ENCODE results near the gene SORBS2. TPM values are rescaled to one million over a fixed set of nuclear protein-coding genes. Genes with fewer than 3 reads are reported as not detected.

SORBS2 gene
- total RNA-seq, 2 experiments from 2014 or later = not detected

DNA sequence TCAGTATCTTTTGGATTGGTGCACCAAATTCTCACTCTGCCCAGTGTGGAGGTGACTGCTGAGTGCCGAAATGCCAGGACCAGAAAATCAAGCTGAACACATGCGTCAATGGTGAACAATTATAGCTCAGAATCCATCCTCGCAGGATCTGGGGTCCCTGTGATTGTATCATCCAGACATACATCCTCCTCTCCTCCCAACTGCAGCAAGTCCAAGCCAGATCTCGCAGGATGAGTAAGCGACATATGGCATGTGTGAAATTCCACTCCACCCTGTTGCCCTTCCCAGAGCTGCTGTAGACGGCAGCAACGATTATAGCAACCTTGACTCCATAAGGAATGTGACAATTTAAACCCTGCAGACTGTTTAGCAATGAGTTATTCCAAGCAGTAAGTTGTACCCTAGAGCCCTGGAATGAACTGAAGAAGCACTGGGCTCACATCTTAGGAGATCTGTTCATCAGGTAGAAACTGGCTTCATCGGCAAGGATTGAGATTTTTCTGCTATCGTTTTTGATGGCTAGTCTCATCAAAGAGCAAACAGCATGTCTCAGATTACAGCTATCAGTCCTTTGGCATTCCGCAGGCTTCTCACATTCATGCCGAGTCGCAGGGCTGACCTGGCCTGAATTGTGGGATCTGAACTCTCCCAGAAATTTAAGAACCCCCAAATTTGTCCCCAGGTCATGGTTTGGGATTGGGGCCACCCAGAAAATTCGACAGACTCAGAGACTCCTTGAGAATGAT, 35.5 kb upstream of the SORBS2 start:
- H3K4me1 Mint-ChIP-seq (ENCODE audit: low read depth) = no peaks in the 10 kb centered on the region
- Histone ChIP-seq H3K27ac (ENCODE audit: low read depth in 1 of 2, low read length in 2 of 2) (no peak overlapping the region), H3K9me3 (ENCODE audit: control insufficient read depth in 1 of 2, insufficient read depth in 1 of 2, low read length in 2 of 2) (no peaks in the 10 kb centered on the region), H3K36me3 (ENCODE audit: insufficient read depth, low read length) (no peaks in the 10 kb centered on the region), H3K4me1 (ENCODE audit: insufficient read depth, low read length) (no peaks in the 10 kb centered on the region), H3K4me3 (ENCODE audit: low read length) (no peak overlapping the region), H3K27me3 (ENCODE audit: control insufficient read depth in 1 of 2, insufficient read depth in 2 of 2, low read length in 2 of 2) (no peaks in the 10 kb centered on the region)
- no peak overlapping the region for H3K27ac Mint-ChIP-seq
- H3K4me3 Mint-ChIP-seq = no peak overlapping the region
- intact Hi-C loops (cut with DNase I, micrococcal nuclease) = no loop called here
- no peaks in the 10 kb centered on the region for H3K27me3 Mint-ChIP-seq
- no peaks in the 10 kb centered on the region for H3K36me3 Mint-ChIP-seq (ENCODE audit: low read depth)
- POLR2A ChIA-PET = no interaction called here
- ATAC-seq (ENCODE audit: poor library complexity) = no peak
- peaks cover 13% of the 10 kb centered on the region for H3K9me3 Mint-ChIP-seq
- DNase-seq = no peak
- CTCF ChIA-PET = no interaction called here
- TF ChIP-seq, protein P1, sequence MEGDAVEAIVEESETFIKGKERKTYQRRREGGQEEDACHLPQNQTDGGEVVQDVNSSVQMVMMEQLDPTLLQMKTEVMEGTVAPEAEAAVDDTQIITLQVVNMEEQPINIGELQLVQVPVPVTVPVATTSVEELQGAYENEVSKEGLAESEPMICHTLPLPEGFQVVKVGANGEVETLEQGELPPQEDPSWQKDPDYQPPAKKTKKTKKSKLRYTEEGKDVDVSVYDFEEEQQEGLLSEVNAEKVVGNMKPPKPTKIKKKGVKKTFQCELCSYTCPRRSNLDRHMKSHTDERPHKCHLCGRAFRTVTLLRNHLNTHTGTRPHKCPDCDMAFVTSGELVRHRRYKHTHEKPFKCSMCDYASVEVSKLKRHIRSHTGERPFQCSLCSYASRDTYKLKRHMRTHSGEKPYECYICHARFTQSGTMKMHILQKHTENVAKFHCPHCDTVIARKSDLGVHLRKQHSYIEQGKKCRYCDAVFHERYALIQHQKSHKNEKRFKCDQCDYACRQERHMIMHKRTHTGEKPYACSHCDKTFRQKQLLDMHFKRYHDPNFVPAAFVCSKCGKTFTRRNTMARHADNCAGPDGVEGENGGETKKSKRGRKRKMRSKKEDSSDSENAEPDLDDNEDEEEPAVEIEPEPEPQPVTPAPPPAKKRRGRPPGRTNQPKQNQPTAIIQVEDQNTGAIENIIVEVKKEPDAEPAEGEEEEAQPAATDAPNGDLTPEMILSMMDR (IDR thresholded peaks at IDR 0.05) = no peak

DNA sequence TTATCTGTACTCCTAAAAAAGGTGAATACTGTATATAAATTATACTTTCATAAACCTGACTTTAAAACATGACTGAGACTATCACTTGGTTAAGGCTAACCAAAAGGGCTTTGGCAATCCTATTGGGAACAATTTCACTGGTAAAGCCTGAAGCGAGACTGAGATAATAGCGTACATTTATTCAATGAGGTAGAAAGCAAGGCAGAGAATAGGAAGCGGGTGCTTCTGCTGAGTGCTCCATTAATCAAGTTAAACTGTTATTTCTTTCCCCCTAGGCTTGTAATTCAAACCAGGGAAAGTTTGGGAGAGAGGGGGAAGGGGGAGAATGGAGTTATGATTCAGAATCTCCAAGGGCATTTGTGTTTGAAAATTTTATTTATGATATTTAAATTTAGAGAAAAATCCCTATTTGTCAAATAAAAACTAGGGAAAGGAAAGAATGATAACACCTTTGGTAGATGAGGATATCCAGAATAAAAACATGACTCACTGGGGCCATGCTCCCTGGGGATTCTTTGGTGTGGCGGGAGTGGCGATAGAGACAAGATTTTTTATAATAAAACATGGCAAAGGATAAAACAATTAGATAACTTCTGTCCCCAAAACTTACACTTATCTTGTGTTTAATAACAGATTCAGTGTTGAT, 34.6 kb upstream of the SORBS2 start:
- no peaks in the 10 kb centered on the region for H3K27me3 Mint-ChIP-seq
- ATAC-seq (ENCODE audit: poor library complexity) (no peak), DNase-seq (no peak)
- Histone ChIP-seq H3K27ac (ENCODE audit: low read depth in 1 of 2, low read length in 2 of 2) (no peak overlapping the region), H3K4me3 (ENCODE audit: low read length) (no peak overlapping the region), H3K9me3 (ENCODE audit: control insufficient read depth in 1 of 2, insufficient read depth in 1 of 2, low read length in 2 of 2) (no peaks in the 10 kb centered on the region), H3K27me3 (ENCODE audit: control insufficient read depth in 1 of 2, insufficient read depth in 2 of 2, low read length in 2 of 2) (no peaks in the 10 kb centered on the region), H3K36me3 (ENCODE audit: insufficient read depth, low read length) (no peaks in the 10 kb centered on the region), H3K4me1 (ENCODE audit: insufficient read depth, low read length) (no peaks in the 10 kb centered on the region)
- no peaks in the 10 kb centered on the region for H3K36me3 Mint-ChIP-seq (ENCODE audit: low read depth)
- ChIA-PET CTCF (no interaction called here), POLR2A (no interaction called here)
- TF ChIP-seq, protein P1 (IDR thresholded peaks at IDR 0.05) = no peak
- peaks cover 13% of the 10 kb centered on the region for H3K9me3 Mint-ChIP-seq
- no peak overlapping the region for H3K27ac Mint-ChIP-seq
- H3K4me1 Mint-ChIP-seq (ENCODE audit: low read depth) = no peaks in the 10 kb centered on the region
- intact Hi-C loops (cut with DNase I, micrococcal nuclease) = no loop called here
- no peak overlapping the region for H3K4me3 Mint-ChIP-seq

DNA sequence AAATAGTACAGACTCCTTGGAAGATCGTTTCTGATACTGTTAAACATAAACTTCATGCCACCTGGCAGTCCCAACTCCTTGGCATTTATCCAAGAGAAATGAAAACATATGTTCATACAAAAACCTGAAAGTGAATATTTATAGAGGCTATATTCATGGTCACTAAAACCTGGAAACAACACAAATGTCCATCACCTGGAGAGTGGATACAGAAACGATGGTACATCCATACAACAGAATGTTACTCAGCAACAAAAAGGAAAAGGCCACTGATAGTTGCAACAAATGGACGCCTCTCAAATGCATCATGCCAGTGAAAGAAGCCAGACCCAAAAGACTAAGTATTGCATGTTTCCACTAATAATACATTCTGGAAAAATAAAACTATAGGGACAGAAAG, 34.0 kb upstream of the SORBS2 start:
- no peak overlapping the region for H3K4me3 Mint-ChIP-seq
- no peaks in the 10 kb centered on the region for H3K36me3 Mint-ChIP-seq (ENCODE audit: low read depth)

More for the DNA sequence above, 34.0 kb upstream of the SORBS2 start:
- TF ChIP-seq, protein P1 (IDR thresholded peaks at IDR 0.05) = no peak
- Histone ChIP-seq H3K9me3 (ENCODE audit: control insufficient read depth in 1 of 2, insufficient read depth in 1 of 2, low read length in 2 of 2) (no peaks in the 10 kb centered on the region), H3K36me3 (ENCODE audit: insufficient read depth, low read length) (no peaks in the 10 kb centered on the region), H3K4me1 (ENCODE audit: insufficient read depth, low read length) (no peaks in the 10 kb centered on the region), H3K27me3 (ENCODE audit: control insufficient read depth in 1 of 2, insufficient read depth in 2 of 2, low read length in 2 of 2) (no peaks in the 10 kb centered on the region), H3K27ac (ENCODE audit: low read depth in 1 of 2, low read length in 2 of 2) (no peak overlapping the region), H3K4me3 (ENCODE audit: low read length) (no peak overlapping the region)
- H3K27ac Mint-ChIP-seq = no peak overlapping the region
- POLR2A ChIA-PET = no interaction called here
- ATAC-seq (ENCODE audit: poor library complexity) (no peak), DNase-seq (no peak)
- H3K4me1 Mint-ChIP-seq (ENCODE audit: low read depth) = no peaks in the 10 kb centered on the region
- intact Hi-C loops (cut with DNase I, micrococcal nuclease) = no loop called here
- H3K9me3 Mint-ChIP-seq = peaks cover 13% of the 10 kb centered on the region
- no peaks in the 10 kb centered on the region for H3K27me3 Mint-ChIP-seq
- CTCF ChIA-PET = no interaction called here
